ENCODE results near the gene IGF2R. TPM values are rescaled to one million over a fixed set of nuclear protein-coding genes. Genes with fewer than 3 reads are reported as not detected.

Gene IGF2R
- total RNA-seq, 1 donor from 2014 or later: 105 TPM

- no peaks in the 10 kb centered on the region for H3K27me3 Mint-ChIP-seq (ENCODE audit: unreplicated experiment)
- TF ChIP-seq, protein P1, sequence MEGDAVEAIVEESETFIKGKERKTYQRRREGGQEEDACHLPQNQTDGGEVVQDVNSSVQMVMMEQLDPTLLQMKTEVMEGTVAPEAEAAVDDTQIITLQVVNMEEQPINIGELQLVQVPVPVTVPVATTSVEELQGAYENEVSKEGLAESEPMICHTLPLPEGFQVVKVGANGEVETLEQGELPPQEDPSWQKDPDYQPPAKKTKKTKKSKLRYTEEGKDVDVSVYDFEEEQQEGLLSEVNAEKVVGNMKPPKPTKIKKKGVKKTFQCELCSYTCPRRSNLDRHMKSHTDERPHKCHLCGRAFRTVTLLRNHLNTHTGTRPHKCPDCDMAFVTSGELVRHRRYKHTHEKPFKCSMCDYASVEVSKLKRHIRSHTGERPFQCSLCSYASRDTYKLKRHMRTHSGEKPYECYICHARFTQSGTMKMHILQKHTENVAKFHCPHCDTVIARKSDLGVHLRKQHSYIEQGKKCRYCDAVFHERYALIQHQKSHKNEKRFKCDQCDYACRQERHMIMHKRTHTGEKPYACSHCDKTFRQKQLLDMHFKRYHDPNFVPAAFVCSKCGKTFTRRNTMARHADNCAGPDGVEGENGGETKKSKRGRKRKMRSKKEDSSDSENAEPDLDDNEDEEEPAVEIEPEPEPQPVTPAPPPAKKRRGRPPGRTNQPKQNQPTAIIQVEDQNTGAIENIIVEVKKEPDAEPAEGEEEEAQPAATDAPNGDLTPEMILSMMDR (IDR thresholded peaks at IDR 0.05; ENCODE audit: partially characterized antibody, unreplicated experiment): no peak
- H3K4me3 Mint-ChIP-seq (ENCODE audit: unreplicated experiment): no peak overlapping the region
- DNase-seq: no peak
- no peaks in the 10 kb centered on the region for H3K9me3 Mint-ChIP-seq (ENCODE audit: unreplicated experiment)
- no peaks in the 10 kb centered on the region for H3K4me1 Mint-ChIP-seq (ENCODE audit: low read depth, unreplicated experiment)
- no peak overlapping the region for H3K27ac Mint-ChIP-seq (ENCODE audit: unreplicated experiment)
- no peaks in the 10 kb centered on the region for H3K36me3 Mint-ChIP-seq (ENCODE audit: unreplicated experiment)
Measured at GRCh38 chr6:160040055-160040454, 71.2 kb downstream of the IGF2R start.

DNA sequence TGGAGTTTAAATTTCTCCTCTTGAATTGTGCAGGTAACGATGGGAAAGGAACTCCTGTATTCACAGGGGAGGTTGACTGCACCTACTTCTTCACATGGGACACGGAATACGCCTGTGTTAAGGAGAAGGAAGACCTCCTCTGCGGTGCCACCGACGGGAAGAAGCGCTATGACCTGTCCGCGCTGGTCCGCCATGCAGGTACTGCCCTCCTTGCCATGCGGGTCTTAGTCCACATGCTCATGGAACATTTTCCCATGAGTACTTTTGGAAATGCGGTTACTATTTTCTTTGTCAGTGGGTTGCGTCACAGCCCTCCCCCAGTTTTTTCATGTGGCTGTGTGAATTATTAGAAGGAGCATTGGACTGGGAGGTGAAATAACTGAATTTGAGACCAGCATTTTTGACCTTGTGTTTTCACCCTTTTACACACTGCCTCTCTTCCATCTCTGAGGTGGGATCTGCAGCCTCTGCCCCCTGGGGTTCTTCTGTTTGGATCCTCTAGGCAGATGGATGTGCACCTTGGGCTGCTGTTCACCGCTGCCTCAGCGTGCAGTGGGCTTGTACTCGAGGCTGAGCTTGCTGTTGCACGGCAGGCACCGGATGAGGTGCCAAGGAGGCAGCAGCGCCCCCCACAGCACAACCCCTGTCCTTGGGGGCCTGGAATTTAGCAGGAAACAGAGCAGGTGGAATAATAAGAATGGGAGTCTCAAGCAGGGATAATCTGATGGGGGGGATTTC is 71.8 kb downstream of the IGF2R start:
- no peaks in the 10 kb centered on the region for H3K4me1 Mint-ChIP-seq (ENCODE audit: low read depth, unreplicated experiment)
- H3K27me3 Mint-ChIP-seq (ENCODE audit: unreplicated experiment): no peaks in the 10 kb centered on the region
- no peak for DNase-seq
- TF ChIP-seq, protein P1 (IDR thresholded peaks at IDR 0.05; ENCODE audit: partially characterized antibody, unreplicated experiment): no peak
- H3K36me3 Mint-ChIP-seq (ENCODE audit: unreplicated experiment): no peaks in the 10 kb centered on the region
- H3K9me3 Mint-ChIP-seq (ENCODE audit: unreplicated experiment): no peaks in the 10 kb centered on the region
- H3K27ac Mint-ChIP-seq (ENCODE audit: unreplicated experiment): no peak overlapping the region
- H3K4me3 Mint-ChIP-seq (ENCODE audit: unreplicated experiment): no peak overlapping the region

- Mint-ChIP-seq H3K9me3 (ENCODE audit: unreplicated experiment) (no peaks in the 10 kb centered on the region), H3K27me3 (ENCODE audit: unreplicated experiment) (no peaks in the 10 kb centered on the region), H3K27ac (ENCODE audit: unreplicated experiment) (no peak overlapping the region), H3K36me3 (ENCODE audit: unreplicated experiment) (no peaks in the 10 kb centered on the region), H3K4me1 (ENCODE audit: low read depth, unreplicated experiment) (no peaks in the 10 kb centered on the region), H3K4me3 (ENCODE audit: unreplicated experiment) (no peak overlapping the region)
- no peak for DNase-seq
- TF ChIP-seq, protein P1 (IDR thresholded peaks at IDR 0.05; ENCODE audit: partially characterized antibody, unreplicated experiment): no peak
Measured at GRCh38 chr6:160041608-160042007, 72.7 kb downstream of the IGF2R start.

DNA sequence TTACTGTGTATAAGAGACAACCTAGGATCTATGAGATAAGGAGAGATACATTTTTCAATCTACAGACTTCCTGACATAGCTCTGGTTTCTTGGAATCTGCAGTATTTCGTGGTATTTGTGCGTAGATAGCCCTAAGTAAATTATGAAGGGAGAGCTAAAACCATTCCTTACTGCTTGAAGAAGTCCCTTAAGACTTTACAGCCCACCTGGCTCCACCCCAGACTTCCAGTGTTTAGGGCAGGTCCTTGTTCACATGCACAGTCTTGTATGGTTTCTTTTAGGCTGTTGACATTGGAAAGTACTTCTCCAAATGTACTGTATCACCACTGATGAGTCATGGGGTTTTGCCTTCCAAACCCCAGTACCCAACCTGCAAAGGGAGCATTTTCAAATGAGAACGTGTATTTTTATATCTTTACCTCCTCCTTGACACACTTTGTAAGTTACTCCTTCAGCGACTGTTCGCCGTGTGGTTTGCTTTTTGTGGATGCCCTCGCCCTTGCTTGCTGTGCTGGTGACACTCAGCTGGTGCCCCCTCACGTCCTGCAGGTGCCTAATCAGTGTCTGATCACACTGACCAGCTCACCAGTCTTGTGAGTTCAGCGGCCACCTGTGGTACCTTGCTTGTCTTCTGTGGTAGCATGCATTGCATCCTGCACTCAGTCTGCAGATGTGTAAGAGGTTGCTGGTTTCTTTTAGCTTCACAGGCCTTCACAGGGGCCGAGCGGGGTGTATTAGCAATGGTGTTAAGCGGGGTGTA is 73.3 kb downstream of the IGF2R start:
- Mint-ChIP-seq H3K9me3 (ENCODE audit: unreplicated experiment) (no peaks in the 10 kb centered on the region), H3K36me3 (ENCODE audit: unreplicated experiment) (no peaks in the 10 kb centered on the region), H3K4me1 (ENCODE audit: low read depth, unreplicated experiment) (no peaks in the 10 kb centered on the region), H3K4me3 (ENCODE audit: unreplicated experiment) (no peak overlapping the region), H3K27me3 (ENCODE audit: unreplicated experiment) (no peaks in the 10 kb centered on the region), H3K27ac (ENCODE audit: unreplicated experiment) (no peak overlapping the region)
- no peak for DNase-seq
- TF ChIP-seq, protein P1 (IDR thresholded peaks at IDR 0.05; ENCODE audit: partially characterized antibody, unreplicated experiment): no peak

DNA sequence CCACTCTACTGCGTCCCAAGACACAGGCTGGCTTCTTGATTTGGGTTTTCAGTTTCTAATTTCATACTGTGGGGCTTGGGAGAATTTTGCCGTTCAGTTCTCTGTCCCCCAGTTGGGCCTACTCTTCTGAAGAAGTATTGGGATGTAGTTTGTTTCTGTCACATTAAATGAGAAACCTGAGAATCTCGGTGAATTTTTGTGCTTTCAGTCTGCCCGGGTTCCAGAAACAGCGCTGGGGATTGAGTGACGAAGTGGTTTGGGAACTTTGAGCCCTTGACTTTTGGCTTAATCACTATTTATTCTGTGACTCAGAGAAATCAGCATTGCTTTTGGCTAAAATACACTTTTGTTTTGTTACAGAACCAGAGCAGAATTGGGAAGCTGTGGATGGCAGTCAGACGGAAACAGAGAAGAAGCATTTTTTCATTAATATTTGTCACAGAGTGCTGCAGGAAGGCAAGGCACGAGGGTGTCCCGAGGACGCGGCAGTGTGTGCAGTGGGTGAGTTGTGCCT is 74.0 kb downstream of the IGF2R start:
- TF ChIP-seq, protein P1 (IDR thresholded peaks at IDR 0.05; ENCODE audit: partially characterized antibody, unreplicated experiment): no peak
- H3K4me3 Mint-ChIP-seq (ENCODE audit: unreplicated experiment): no peak overlapping the region
- no peak overlapping the region for H3K27ac Mint-ChIP-seq (ENCODE audit: unreplicated experiment)
- no peaks in the 10 kb centered on the region for H3K27me3 Mint-ChIP-seq (ENCODE audit: unreplicated experiment)
- no peaks in the 10 kb centered on the region for H3K9me3 Mint-ChIP-seq (ENCODE audit: unreplicated experiment)
- H3K4me1 Mint-ChIP-seq (ENCODE audit: low read depth, unreplicated experiment): no peaks in the 10 kb centered on the region
- no peaks in the 10 kb centered on the region for H3K36me3 Mint-ChIP-seq (ENCODE audit: unreplicated experiment)
- no peak for DNase-seq
